ENCODE measurements around the gene FXYD3.

- TF ChIP-seq, protein P1, sequence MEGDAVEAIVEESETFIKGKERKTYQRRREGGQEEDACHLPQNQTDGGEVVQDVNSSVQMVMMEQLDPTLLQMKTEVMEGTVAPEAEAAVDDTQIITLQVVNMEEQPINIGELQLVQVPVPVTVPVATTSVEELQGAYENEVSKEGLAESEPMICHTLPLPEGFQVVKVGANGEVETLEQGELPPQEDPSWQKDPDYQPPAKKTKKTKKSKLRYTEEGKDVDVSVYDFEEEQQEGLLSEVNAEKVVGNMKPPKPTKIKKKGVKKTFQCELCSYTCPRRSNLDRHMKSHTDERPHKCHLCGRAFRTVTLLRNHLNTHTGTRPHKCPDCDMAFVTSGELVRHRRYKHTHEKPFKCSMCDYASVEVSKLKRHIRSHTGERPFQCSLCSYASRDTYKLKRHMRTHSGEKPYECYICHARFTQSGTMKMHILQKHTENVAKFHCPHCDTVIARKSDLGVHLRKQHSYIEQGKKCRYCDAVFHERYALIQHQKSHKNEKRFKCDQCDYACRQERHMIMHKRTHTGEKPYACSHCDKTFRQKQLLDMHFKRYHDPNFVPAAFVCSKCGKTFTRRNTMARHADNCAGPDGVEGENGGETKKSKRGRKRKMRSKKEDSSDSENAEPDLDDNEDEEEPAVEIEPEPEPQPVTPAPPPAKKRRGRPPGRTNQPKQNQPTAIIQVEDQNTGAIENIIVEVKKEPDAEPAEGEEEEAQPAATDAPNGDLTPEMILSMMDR (IDR thresholded peaks at IDR 0.05 in 4 of 5, conservative IDR thresholded peaks at IDR 0.05 in 1 of 5), result no peak
- TF ChIP-seq POLR2A (IDR thresholded peaks at IDR 0.05), result no peak
Observed at GRCh38 chr19:35083691-35084508, 31.7 kb upstream of the FXYD3 start.

Data from gastrocnemius medialis (tissue), 4 donors.